K562 (cell line): ENCODE results near the gene TRIM40. TPM values are rescaled to one million over a fixed set of nuclear protein-coding genes. Genes with fewer than 3 reads are reported as not detected.
A peak's percentile ranks its signal among the peaks of the same experiment; 100 is the strongest.

Experiments used
- ATAC-seq: fragments of 200-7000 bp; cut with Tn5 transposase; 3 replicates; pipeline ENCODE4 v1.9.1; 2020; ENCODE audit warnings: moderate library complexity
- BruUV-seq: library from RNA; stranded (reverse); fragments of 400-500 nt; replicated peaks from 2 replicates; lab custom pipeline; 2021; lab: Mats Ljungman, UMichigan
- CTCF ChIA-PET: fragments of 300-600 bp; formaldehyde crosslinking; extraction: SDS; loops from one replicate; lab custom pipeline; 2021; ENCODE audit warnings: low intra/inter-chr PET ratio; lab: Yijun Ruan, JAX
- POLR2A ChIA-PET: fragments of 300-600, 350-650 bp; sonication (Branson Sonifier 250); formaldehyde crosslinking; extraction: SDS; loops from one replicate; lab custom pipeline; 2021; ENCODE audit warnings: antibody characterized with exemption, inconsistent platforms; lab: Yijun Ruan, JAX
- DNase-seq, 4 experiments: peaks; one replicate each; pipeline versions ENCODE4 v3.0.0 to v3.0.0-alpha.2; 2011 to 2018; ENCODE audit warnings: low spot score in 3 of 4, mixed read lengths in 3 of 4; ENCODE audit errors: extremely low read depth in 1 of 4
- FAIRE-seq: peaks from 2 replicates; lab custom pipeline; 2011; peaks lifted over from hg19 to GRCh38; lab: Jason Lieb, UNC
- H2AFZ ChIP-seq: 2 replicates; pipeline ENCODE4 v1.6.0; 2011; ENCODE audit warnings: low read depth, low read length, control low read depth, inconsistent platforms
- H3K27ac ChIP-seq: fragments of 200-600 bp; 3 replicates; pipeline ENCODE4 v1.8.0; 2011; ENCODE audit warnings: low read depth, mild to moderate bottlenecking, control low read depth, inconsistent platforms, low read length, moderate library complexity, mixed read lengths; ENCODE audit errors: extremely low read depth
- H3K27me3 ChIP-seq, 2 experiments: fragments of 300-600 bp in 1 of 2; 2 replicates in 1 of 2; 3 replicates in 1 of 2; pipeline versions ENCODE4 v1.6.0 to v1.8.0; 2011; ENCODE audit warnings: inconsistent platforms in 2 of 2, low read length in 2 of 2, mild to moderate bottlenecking in 1 of 2, mixed read lengths in 1 of 2, moderate library complexity in 1 of 2; ENCODE audit not compliant: control insufficient read depth in 2 of 2, insufficient read depth in 2 of 2
- H3K36me3 ChIP-seq: fragments of 300-600 bp; 3 replicates; pipeline ENCODE4 v1.8.0; 2011; ENCODE audit warnings: mild to moderate bottlenecking, low read length, inconsistent platforms; ENCODE audit not compliant: control insufficient read depth, insufficient read depth
- H3K4me1 ChIP-seq, 2 experiments: fragments of 200-600 bp in 1 of 2; replicated peaks in 1 of 2; 2 replicates in 1 of 2; 3 replicates in 1 of 2; pipeline versions ENCODE4 v1.5.1 to v1.8.0; 2011; ENCODE audit warnings: inconsistent platforms in 2 of 2, low read length in 2 of 2, mild to moderate bottlenecking in 1 of 2, mixed read lengths in 1 of 2, moderate library complexity in 1 of 2; ENCODE audit not compliant: control insufficient read depth in 2 of 2, insufficient read depth in 2 of 2
- H3K4me2 ChIP-seq: 2 replicates; pipeline ENCODE4 v1.6.1; 2011; ENCODE audit warnings: low read length, control low read depth, inconsistent platforms, mixed read lengths; ENCODE audit not compliant: insufficient read depth
- H3K4me3 ChIP-seq: fragments of 200-600 bp; sonication (generic), shearing (Covaris generic); 2 replicates; pipeline ENCODE4 v1.5.1; 2016; ENCODE audit warnings: control low read depth, inconsistent platforms
- H3K79me2 ChIP-seq: fragments of 200-600 bp; 3 replicates; pipeline ENCODE4 v1.8.0; 2011; ENCODE audit warnings: low read length, inconsistent platforms; ENCODE audit not compliant: control insufficient read depth, insufficient read depth
- H3K9ac ChIP-seq, 2 experiments: 2 replicates each; pipeline versions ENCODE4 v1.6.0 to v1.6.1; 2011; ENCODE audit warnings: low read depth in 2 of 2, low read length in 2 of 2, control low read depth in 1 of 2, inconsistent platforms in 1 of 2, mild to moderate bottlenecking in 1 of 2, mixed read lengths in 1 of 2; ENCODE audit not compliant: insufficient read depth in 1 of 2
- H3K9me1 ChIP-seq: one replicate; pipeline ENCODE4 v1.6.0; 2011; ENCODE audit warnings: inconsistent platforms, mild to moderate bottlenecking, low read length, moderate library complexity; ENCODE audit not compliant: control insufficient read depth, insufficient read depth
- H3K9me3 ChIP-seq: replicated peaks from 2 replicates; pipeline ENCODE4 v1.5.1; 2011; ENCODE audit warnings: low read depth, low read length, inconsistent platforms; ENCODE audit not compliant: control insufficient read depth, insufficient read depth
- H4K20me1 ChIP-seq: replicated peaks from 2 replicates; pipeline ENCODE4 v1.6.1; 2011; ENCODE audit warnings: low read length, inconsistent platforms, mixed read lengths; ENCODE audit not compliant: control insufficient read depth, insufficient read depth
- STAT5A ChIP-seq: IDR thresholded peaks from 2 replicates; pipeline ENCODE4 v1.6.1; 2012; ENCODE audit warnings: low read length, inconsistent platforms, borderline replicate concordance
- WGBS: fragments of 100-300 bp; shearing (Covaris generic); methylation state at CpG from one replicate; pipeline ENCODE4 v1.1.6; 2016; ENCODE audit warnings: low coverage, mixed read lengths; ENCODE audit not compliant: insufficient coverage; ENCODE audit errors: missing lambda C conversion rate; 5-methylcytosine and 5-hydroxymethylcytosine counted together
- in situ Hi-C: fragments of 300-500 bp; cut with MboI; formaldehyde crosslinking; loops from 4 replicates; pipeline ENCODE4 v1.15.0; 2018; ENCODE audit warnings: inconsistent platforms, mixed read lengths
- intact Hi-C: fragments of 100-400 bp; cut with micrococcal nuclease; formaldehyde crosslinking; loops from 2 replicates; pipeline ENCODE4 v1.14.2; 2022
- polyA plus RNA-seq, 8 experiments: library from polyadenylated mRNA; depleted of rRNA in 4 of 8; stranded (reverse) in 5 of 8; unstranded in 3 of 8; fragments of >200 nt; fragmentation: Nextera tagmentation in 2 of 8; fragmentation: Illumina TruSeq in 1 of 8; extraction: Ambion mirVana in 2 of 8; extraction: Trizol in 1 of 8; gene quantifications; 2 replicates each; pipeline versions ENCODE4 v1.2.1 to v1.2.3, GENCODE V29; 2011 to 2014; ENCODE audit warnings: inconsistent platforms in 1 of 8, missing spikeins in 1 of 8
- total RNA-seq, 7 experiments: library from RNA; depleted of rRNA in 6 of 7; stranded (reverse); fragments of >200 nt in 6 of 7; fragmentation: Illumina TruSeq in 2 of 7; extraction: Trizol in 2 of 7; gene quantifications; 2 replicates each; pipeline versions ENCODE4 v1.2.1 to v1.2.3, GENCODE V29; 2011 to 2021; ENCODE audit warnings: low replicate concordance in 1 of 7
- TF ChIP-seq, protein P1 (sequence below): fragments of 450-650 bp; IDR thresholded peaks from 2 replicates; pipeline ENCODE4 v1.6.1; 2018; ENCODE audit not compliant: partially characterized antibody

Gene TRIM40
- total and polyA plus RNA-seq, 9 of the 15 experiments (the other 6 are each of a cell fraction or from before 2014, with no cell fraction given) = 0.04 to 0.08 TPM; not detected in 7

DNA sequence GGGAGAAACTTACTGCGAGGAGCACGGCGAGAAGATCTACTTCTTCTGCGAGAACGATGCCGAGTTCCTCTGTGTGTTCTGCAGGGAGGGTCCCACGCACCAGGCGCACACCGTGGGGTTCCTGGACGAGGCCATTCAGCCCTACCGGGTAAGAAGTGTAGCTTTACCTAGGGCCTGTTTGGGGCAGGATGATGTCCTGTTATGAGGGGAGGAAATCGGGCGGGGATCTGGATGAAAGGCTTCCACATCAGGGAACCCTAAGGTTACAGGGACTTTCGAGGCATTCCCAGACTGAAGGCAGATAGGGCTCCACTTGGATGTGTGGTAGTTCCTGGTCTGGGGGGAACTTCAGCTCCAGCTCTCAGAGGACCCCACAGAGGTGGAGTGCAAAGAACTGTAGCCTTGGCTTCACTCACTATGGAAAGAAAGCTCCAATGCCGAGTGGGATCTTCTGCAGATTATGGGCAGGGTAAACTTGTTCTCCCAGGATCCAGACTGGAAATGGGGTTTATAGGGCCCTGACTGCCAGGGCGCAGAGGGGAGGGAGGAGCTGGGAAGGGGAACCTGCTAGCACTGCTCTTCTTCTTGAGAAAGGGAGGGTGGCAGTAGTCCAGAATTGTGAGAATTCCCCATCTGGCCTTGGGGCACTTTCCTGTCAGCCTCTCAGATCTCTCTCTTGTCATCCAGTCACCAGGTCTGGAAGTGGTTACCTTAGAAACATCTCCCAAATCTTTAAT, 28.1 kb downstream of the TRIM40 start:
- TF ChIP-seq STAT5A = no peak
- TF ChIP-seq, protein P1, sequence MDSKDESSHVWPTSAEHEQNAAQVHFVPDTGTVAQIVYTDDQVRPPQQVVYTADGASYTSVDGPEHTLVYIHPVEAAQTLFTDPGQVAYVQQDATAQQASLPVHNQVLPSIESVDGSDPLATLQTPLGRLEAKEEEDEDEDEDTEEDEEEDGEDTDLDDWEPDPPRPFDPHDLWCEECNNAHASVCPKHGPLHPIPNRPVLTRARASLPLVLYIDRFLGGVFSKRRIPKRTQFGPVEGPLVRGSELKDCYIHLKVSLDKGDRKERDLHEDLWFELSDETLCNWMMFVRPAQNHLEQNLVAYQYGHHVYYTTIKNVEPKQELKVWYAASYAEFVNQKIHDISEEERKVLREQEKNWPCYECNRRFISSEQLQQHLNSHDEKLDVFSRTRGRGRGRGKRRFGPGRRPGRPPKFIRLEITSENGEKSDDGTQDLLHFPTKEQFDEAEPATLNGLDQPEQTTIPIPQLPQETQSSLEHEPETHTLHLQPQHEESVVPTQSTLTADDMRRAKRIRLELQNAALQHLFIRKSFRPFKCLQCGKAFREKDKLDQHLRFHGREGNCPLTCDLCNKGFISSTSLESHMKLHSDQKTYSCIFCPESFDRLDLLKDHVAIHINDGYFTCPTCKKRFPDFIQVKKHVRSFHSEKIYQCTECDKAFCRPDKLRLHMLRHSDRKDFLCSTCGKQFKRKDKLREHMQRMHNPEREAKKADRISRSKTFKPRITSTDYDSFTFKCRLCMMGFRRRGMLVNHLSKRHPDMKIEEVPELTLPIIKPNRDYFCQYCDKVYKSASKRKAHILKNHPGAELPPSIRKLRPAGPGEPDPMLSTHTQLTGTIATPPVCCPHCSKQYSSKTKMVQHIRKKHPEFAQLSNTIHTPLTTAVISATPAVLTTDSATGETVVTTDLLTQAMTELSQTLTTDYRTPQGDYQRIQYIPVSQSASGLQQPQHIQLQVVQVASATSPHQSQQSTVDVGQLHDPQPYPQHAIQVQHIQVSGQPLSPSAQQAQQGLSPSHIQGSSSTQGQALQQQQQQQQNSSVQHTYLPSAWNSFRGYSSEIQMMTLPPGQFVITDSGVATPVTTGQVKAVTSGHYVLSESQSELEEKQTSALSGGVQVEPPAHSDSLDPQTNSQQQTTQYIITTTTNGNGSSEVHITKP = peak; percentile 16
- TF ChIP-seq, all 486 proteins: peak for 1
- no peak overlapping the region for H3K9ac ChIP-seq
- H3K4me1 ChIP-seq = peaks cover 0 to 14% of the 10 kb centered on the region in 2 experiments; a peak in 4 of 5 replicates
- in situ Hi-C loops (no loop called here), intact Hi-C loops (no loop called here)
- no peak for DNase-seq
- POLR2A ChIA-PET = interaction anchor here (0.7 kb wide), 1 partner anchor 156 kb away, joined by 3 read pairs; no protein-coding TSS in a partner anchor
- peak overlapping the region; percentile 35; the same call in 1 of the 2 replicates for H2AFZ ChIP-seq
- ATAC-seq = no peak
- H3K27ac ChIP-seq = no peak overlapping the region
- H3K36me3 ChIP-seq = no peaks in the 10 kb centered on the region
- peak overlapping the region; percentile 52 for H3K4me2 ChIP-seq
- WGBS = 14% methylated on average over 16 of the region's 16 CpGs
- no peaks in the 10 kb centered on the region for H3K79me2 ChIP-seq
- H3K9me1 ChIP-seq = no peaks in the 10 kb centered on the region
- no peak overlapping the region for H3K4me3 ChIP-seq
- no peaks in the 10 kb centered on the region for H4K20me1 ChIP-seq
- no peaks in the 10 kb centered on the region for H3K9me3 ChIP-seq
- H3K27me3 ChIP-seq = peaks cover 8 to 40% of the 10 kb centered on the region in 2 experiments; a peak in 4 of 5 replicates
- no peak for FAIRE-seq
- CTCF ChIA-PET = no interaction called here
- BruUV-seq = no TSS peak
